ENCODE data around the gene IRF2. TPM values are rescaled to one million over a fixed set of nuclear protein-coding genes. Genes with fewer than 3 reads are reported as not detected.

Gene IRF2
- polyA plus RNA-seq, 1 donor from 2014 or later = 1.4 TPM

DNA sequence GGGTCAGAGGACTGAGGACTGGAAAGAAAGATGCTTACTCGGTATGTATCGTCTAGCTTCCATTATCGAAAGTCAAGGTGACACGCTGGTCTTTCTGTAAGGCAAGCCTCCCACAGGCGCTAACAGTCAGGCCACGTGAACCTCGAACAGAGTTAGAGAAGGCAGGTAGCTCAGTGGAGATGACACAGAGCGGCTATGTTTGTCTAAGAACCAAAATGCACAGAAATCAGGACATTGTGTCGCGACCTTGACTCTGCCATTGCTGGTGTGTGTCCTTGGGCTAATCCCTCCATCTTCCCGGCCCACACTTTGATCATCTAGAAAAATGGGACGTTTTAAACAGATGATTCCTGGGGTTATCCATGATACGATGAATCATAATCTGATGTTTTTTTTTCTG, 40.3 kb downstream of the IRF2 start:
- H3K9me3 ChIP-seq (ENCODE audit: low read length) = no peaks in the 10 kb centered on the region
- H3K27ac ChIP-seq (ENCODE audit: low read length) = no peak overlapping the region
- no peak overlapping the region for H3K4me3 ChIP-seq (ENCODE audit: low read length)
- no peaks in the 10 kb centered on the region for H3K36me3 ChIP-seq (ENCODE audit: insufficient read depth, low read length)
- H3F3A ChIP-seq (ENCODE audit: insufficient read depth, low read length, poor library complexity, severe bottlenecking) = no peaks in the 10 kb centered on the region
- no peaks in the 10 kb centered on the region for H3K9me2 ChIP-seq (ENCODE audit: insufficient read depth, low read length)
- no peak overlapping the region for H3K4me2 ChIP-seq (ENCODE audit: low read length)
- H2AFZ ChIP-seq (ENCODE audit: low read depth, low read length) = no peak overlapping the region
- no peak overlapping the region for H3K9ac ChIP-seq (ENCODE audit: low read length)
- H4K20me1 ChIP-seq (ENCODE audit: insufficient read depth) = no peaks in the 10 kb centered on the region
- H3K79me2 ChIP-seq (replicated peaks; ENCODE audit: insufficient read depth, low read length) = no peaks in the 10 kb centered on the region
- TF ChIP-seq EP300 (conservative IDR thresholded peaks at IDR 0.05; ENCODE audit: poor library complexity, severe bottlenecking) = no peak
- TF ChIP-seq MXI1 (conservative IDR thresholded peaks at IDR 0.05; ENCODE audit: poor library complexity, severe bottlenecking) = no peak
- no peak for TF ChIP-seq RAD21 (conservative IDR thresholded peaks at IDR 0.05)
- no peak for TF ChIP-seq POLR2AphosphoS5 (IDR thresholded peaks at IDR 0.05)
- TF ChIP-seq SMC3 (conservative IDR thresholded peaks at IDR 0.05; ENCODE audit: poor library complexity) = no peak
- no peak for TF ChIP-seq CTCF (IDR thresholded peaks at IDR 0.05; ENCODE audit: poor library complexity, severe bottlenecking)
- TF ChIP-seq EZH2 (IDR thresholded peaks at IDR 0.05; ENCODE audit: borderline replicate concordance, insufficient read depth, low read length, poor library complexity, severe bottlenecking) = no peak
- no peak for TF ChIP-seq TAF1 (IDR thresholded peaks at IDR 0.05; ENCODE audit: low read depth)
- TF ChIP-seq, protein P1, sequence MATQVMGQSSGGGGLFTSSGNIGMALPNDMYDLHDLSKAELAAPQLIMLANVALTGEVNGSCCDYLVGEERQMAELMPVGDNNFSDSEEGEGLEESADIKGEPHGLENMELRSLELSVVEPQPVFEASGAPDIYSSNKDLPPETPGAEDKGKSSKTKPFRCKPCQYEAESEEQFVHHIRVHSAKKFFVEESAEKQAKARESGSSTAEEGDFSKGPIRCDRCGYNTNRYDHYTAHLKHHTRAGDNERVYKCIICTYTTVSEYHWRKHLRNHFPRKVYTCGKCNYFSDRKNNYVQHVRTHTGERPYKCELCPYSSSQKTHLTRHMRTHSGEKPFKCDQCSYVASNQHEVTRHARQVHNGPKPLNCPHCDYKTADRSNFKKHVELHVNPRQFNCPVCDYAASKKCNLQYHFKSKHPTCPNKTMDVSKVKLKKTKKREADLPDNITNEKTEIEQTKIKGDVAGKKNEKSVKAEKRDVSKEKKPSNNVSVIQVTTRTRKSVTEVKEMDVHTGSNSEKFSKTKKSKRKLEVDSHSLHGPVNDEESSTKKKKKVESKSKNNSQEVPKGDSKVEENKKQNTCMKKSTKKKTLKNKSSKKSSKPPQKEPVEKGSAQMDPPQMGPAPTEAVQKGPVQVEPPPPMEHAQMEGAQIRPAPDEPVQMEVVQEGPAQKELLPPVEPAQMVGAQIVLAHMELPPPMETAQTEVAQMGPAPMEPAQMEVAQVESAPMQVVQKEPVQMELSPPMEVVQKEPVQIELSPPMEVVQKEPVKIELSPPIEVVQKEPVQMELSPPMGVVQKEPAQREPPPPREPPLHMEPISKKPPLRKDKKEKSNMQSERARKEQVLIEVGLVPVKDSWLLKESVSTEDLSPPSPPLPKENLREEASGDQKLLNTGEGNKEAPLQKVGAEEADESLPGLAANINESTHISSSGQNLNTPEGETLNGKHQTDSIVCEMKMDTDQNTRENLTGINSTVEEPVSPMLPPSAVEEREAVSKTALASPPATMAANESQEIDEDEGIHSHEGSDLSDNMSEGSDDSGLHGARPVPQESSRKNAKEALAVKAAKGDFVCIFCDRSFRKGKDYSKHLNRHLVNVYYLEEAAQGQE (IDR thresholded peaks at IDR 0.05; ENCODE audit: borderline replicate concordance) = no peak
- no peaks in the 10 kb centered on the region for H3K27me3 ChIP-seq (ENCODE audit: insufficient read depth, low read depth, low read length)

DNA sequence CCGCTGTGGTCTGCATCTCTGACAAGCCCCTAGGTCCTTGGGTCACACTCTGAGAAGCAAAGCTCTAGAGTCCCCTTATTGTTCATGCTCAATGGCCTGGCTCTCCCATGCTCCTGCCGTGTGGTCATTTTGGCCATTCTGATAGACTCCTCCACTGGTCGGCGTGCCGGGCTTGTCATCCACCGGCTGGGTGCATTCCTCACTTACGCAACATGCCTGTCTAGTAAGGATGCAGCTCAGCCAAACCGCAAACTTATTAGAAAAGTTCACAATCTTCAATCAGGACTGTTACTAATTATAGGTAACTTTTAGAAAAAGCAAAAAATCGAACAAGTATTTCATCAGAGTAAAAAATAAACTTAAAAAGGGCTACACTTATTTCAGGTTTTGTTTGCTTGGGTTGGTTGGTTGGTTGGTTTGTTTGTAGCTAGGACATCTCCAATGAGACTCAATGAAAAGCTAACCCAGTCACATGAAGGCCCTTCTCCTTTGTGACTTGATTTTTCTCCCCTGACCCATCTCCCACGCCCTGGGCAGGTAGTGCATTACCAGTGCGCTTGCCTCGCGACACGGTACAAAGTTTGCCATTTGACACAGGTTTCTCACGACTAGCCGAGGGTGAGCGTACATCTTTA, 41.0 kb downstream of the IRF2 start:
- no peaks in the 10 kb centered on the region for H3F3A ChIP-seq (ENCODE audit: insufficient read depth, low read length, poor library complexity, severe bottlenecking)
- H3K27ac ChIP-seq (ENCODE audit: low read length) = no peak overlapping the region
- no peaks in the 10 kb centered on the region for H3K36me3 ChIP-seq (ENCODE audit: insufficient read depth, low read length)
- TF ChIP-seq TAF1 (IDR thresholded peaks at IDR 0.05; ENCODE audit: low read depth) = no peak
- TF ChIP-seq EZH2 (IDR thresholded peaks at IDR 0.05; ENCODE audit: borderline replicate concordance, insufficient read depth, low read length, poor library complexity, severe bottlenecking) = no peak
- no peak for TF ChIP-seq SMC3 (conservative IDR thresholded peaks at IDR 0.05; ENCODE audit: poor library complexity)
- no peak for TF ChIP-seq RAD21 (conservative IDR thresholded peaks at IDR 0.05)
- TF ChIP-seq, protein P1 (IDR thresholded peaks at IDR 0.05; ENCODE audit: borderline replicate concordance) = no peak
- no peak for TF ChIP-seq EP300 (conservative IDR thresholded peaks at IDR 0.05; ENCODE audit: poor library complexity, severe bottlenecking)
- no peak for TF ChIP-seq MXI1 (conservative IDR thresholded peaks at IDR 0.05; ENCODE audit: poor library complexity, severe bottlenecking)
- TF ChIP-seq CTCF (IDR thresholded peaks at IDR 0.05; ENCODE audit: poor library complexity, severe bottlenecking) = no peak
- no peak for TF ChIP-seq POLR2AphosphoS5 (IDR thresholded peaks at IDR 0.05)
- H3K79me2 ChIP-seq (replicated peaks; ENCODE audit: insufficient read depth, low read length) = no peaks in the 10 kb centered on the region
- no peaks in the 10 kb centered on the region for H3K27me3 ChIP-seq (ENCODE audit: insufficient read depth, low read depth, low read length)
- no peaks in the 10 kb centered on the region for H3K9me2 ChIP-seq (ENCODE audit: insufficient read depth, low read length)
- H3K9me3 ChIP-seq (ENCODE audit: low read length) = no peaks in the 10 kb centered on the region
- H3K4me2 ChIP-seq (ENCODE audit: low read length) = no peak overlapping the region
- no peak overlapping the region for H2AFZ ChIP-seq (ENCODE audit: low read depth, low read length)
- no peak overlapping the region for H3K4me3 ChIP-seq (ENCODE audit: low read length)
- no peaks in the 10 kb centered on the region for H4K20me1 ChIP-seq (ENCODE audit: insufficient read depth)
- H3K9ac ChIP-seq (ENCODE audit: low read length) = no peak overlapping the region
